HepG2 (cell line): ENCODE results near the gene HPS1. TPM values are rescaled to one million over a fixed set of nuclear protein-coding genes. Genes with fewer than 3 reads are reported as not detected.

Source experiments
- ATAC-seq: fragments of 200-7000 bp; cut with Tn5 transposase; 3 replicates; pipeline ENCODE4 v1.9.1; 2020; ENCODE audit warnings: mild to moderate bottlenecking, moderate library complexity
- BruUV-seq: library from RNA; stranded (reverse); fragments of 400-500 nt; replicated peaks from 2 replicates; lab custom pipeline; 2021; lab: Mats Ljungman, UMichigan
- CTCF ChIA-PET: fragments of 300-600 bp; formaldehyde crosslinking; extraction: SDS; loops from one replicate; lab custom pipeline; 2021; ENCODE audit warnings: low total read pairs, inconsistent platforms, low intra/inter-chr PET ratio; lab: Yijun Ruan, JAX
- POLR2A ChIA-PET: fragments of 350-600 bp; sonication (Branson Sonifier 250); formaldehyde crosslinking; loops from one replicate; lab custom pipeline; 2020; ENCODE audit warnings: antibody characterized with exemption, inconsistent platforms; lab: Yijun Ruan, JAX
- DNase-seq: peaks from one replicate; pipeline ENCODE4 v3.0.0-alpha.2; 2015; ENCODE audit warnings: low spot score
- FAIRE-seq: peaks from 3 replicates; lab custom pipeline; 2011; peaks lifted over from hg19 to GRCh38; lab: Jason Lieb, UNC
- H2AFZ ChIP-seq: one replicate; pipeline ENCODE4 v1.6.1; 2011; ENCODE audit warnings: low read length, inconsistent platforms
- H3K27ac ChIP-seq: fragments of 300-600 bp; 3 replicates; pipeline ENCODE4 v1.8.0; 2011; ENCODE audit warnings: mixed run types, mild to moderate bottlenecking, mixed read lengths, low read length, inconsistent platforms; ENCODE audit not compliant: insufficient read depth; ENCODE audit errors: extremely low read length
- H3K27me3 ChIP-seq, 2 experiments: fragments of 200-600 bp in 1 of 2; 2 replicates in 1 of 2; 3 replicates in 1 of 2; pipeline versions ENCODE4 v1.6.0 to v1.8.0; 2011; ENCODE audit warnings: low read length in 2 of 2, mild to moderate bottlenecking in 2 of 2, moderate library complexity in 2 of 2, inconsistent platforms in 1 of 2; ENCODE audit not compliant: insufficient read depth in 2 of 2, control insufficient read depth in 1 of 2
- H3K36me3 ChIP-seq, 2 experiments: fragments of 200-600 bp in 1 of 2; replicated peaks in 1 of 2; 2 replicates in 1 of 2; 3 replicates in 1 of 2; pipeline versions ENCODE4 v1.5.1 to v1.8.0; 2011; ENCODE audit warnings: low read length in 2 of 2, inconsistent platforms in 1 of 2; ENCODE audit not compliant: insufficient read depth in 2 of 2, control insufficient read depth in 1 of 2
- H3K4me1 ChIP-seq: 2 replicates; pipeline ENCODE4 v1.5.1; 2012; ENCODE audit warnings: low read length, inconsistent platforms; ENCODE audit not compliant: insufficient read depth
- H3K4me2 ChIP-seq: 2 replicates; pipeline ENCODE4 v1.6.0; 2011; ENCODE audit warnings: low read depth, low read length, inconsistent platforms
- H3K4me3 ChIP-seq, 3 experiments: fragments of 200-600 bp in 1 of 3; sonication (generic), shearing (Covaris generic) in 1 of 3; replicated peaks in 1 of 3; 2 replicates each; pipeline ENCODE4 v1.5.1; 2011 to 2016; ENCODE audit warnings: low read length in 3 of 3, inconsistent platforms in 2 of 3, low read depth in 2 of 3, mild to moderate bottlenecking in 2 of 3, control low read depth in 1 of 3, mixed read lengths in 1 of 3; ENCODE audit not compliant: insufficient read depth in 1 of 3
- H3K79me2 ChIP-seq: one replicate; pipeline ENCODE4 v1.6.1; 2011; ENCODE audit warnings: low read length, inconsistent platforms; ENCODE audit not compliant: insufficient read depth
- H3K9ac ChIP-seq: 2 replicates; pipeline ENCODE4 v1.6.0; 2011; ENCODE audit warnings: mild to moderate bottlenecking, low read depth, low read length, inconsistent platforms; ENCODE audit not compliant: insufficient read depth
- H3K9me3 ChIP-seq: 2 replicates; pipeline ENCODE4 v1.5.1; 2012; ENCODE audit warnings: mild to moderate bottlenecking, low read length
- H4K20me1 ChIP-seq: 2 replicates; pipeline ENCODE4 v1.6.0; 2011; ENCODE audit warnings: inconsistent platforms, mild to moderate bottlenecking, low read length, moderate library complexity; ENCODE audit not compliant: insufficient read depth
- GABPA ChIP-seq, 2 experiments: IDR thresholded peaks; 2 replicates each; pipeline ENCODE4 v1.6.1; 2011 to 2016; ENCODE audit warnings: low read depth in 2 of 2, low read length in 1 of 2, missing biosample characterization in 1 of 2, missing genetic modification characterization in 1 of 2
- HOXA5 ChIP-seq: sonication (generic); formaldehyde crosslinking; IDR thresholded peaks from 2 replicates; pipeline ENCODE4 v1.4.0; 2020; ENCODE audit warnings: missing genetic modification reagents
- NFE2L1 ChIP-seq: sonication (generic); formaldehyde crosslinking; IDR thresholded peaks from 2 replicates; pipeline ENCODE4 v1.4.0; 2020; ENCODE audit warnings: missing genetic modification reagents, mild to moderate bottlenecking, borderline replicate concordance
- SAFB2 ChIP-seq: sonication (generic); formaldehyde crosslinking; IDR thresholded peaks from 2 replicates; pipeline ENCODE4 v1.5.1; 2020; ENCODE audit warnings: missing genetic modification reagents, low read depth, mild to moderate bottlenecking, borderline replicate concordance
- SNAPC4 ChIP-seq: sonication (generic); formaldehyde crosslinking; IDR thresholded peaks from 2 replicates; pipeline ENCODE4 v1.4.0; 2020; ENCODE audit warnings: mild to moderate bottlenecking, missing genetic modification reagents
- ZNF468 ChIP-seq: sonication (generic); formaldehyde crosslinking; IDR thresholded peaks from 2 replicates; pipeline ENCODE4 v1.8.0; 2022; ENCODE audit warnings: mild to moderate bottlenecking, moderate library complexity, missing genetic modification reagents
- ZNF574 ChIP-seq: sonication (generic); formaldehyde crosslinking; IDR thresholded peaks from 2 replicates; pipeline ENCODE4 v1.4.0; 2020; ENCODE audit warnings: missing genetic modification reagents
- ZNF670 ChIP-seq: sonication (generic); formaldehyde crosslinking; IDR thresholded peaks from 2 replicates; pipeline ENCODE4 v1.8.0; 2022; ENCODE audit warnings: mild to moderate bottlenecking, missing genetic modification reagents, borderline replicate concordance
- WGBS: methylation state at CpG from one replicate; pipeline ENCODE4 v1.1.6; 2017; ENCODE audit warnings: low lambda C conversion rate; 5-methylcytosine and 5-hydroxymethylcytosine counted together
- in situ Hi-C: cut with HindIII; loops from 2 replicates; pipeline ENCODE4 v1.10.0; 2017; ENCODE audit warnings: low pct_unique_long_range_greater_than_20kb; ENCODE audit not compliant: extremely low pct_ligation_motif_present
- intact Hi-C: fragments of 100-400 bp; cut with micrococcal nuclease; formaldehyde crosslinking; loops from one replicate; pipeline ENCODE4 v1.10.0; 2022; ENCODE audit not compliant: unreplicated experiment
- polyA plus RNA-seq, 8 experiments: library from polyadenylated mRNA; depleted of rRNA in 3 of 8; stranded (reverse) in 7 of 8; unstranded in 1 of 8; fragments of >200 nt; fragmentation: Illumina TruSeq in 4 of 8; extraction: Trizol in 4 of 8; gene quantifications; 2 replicates each; pipeline versions ENCODE4 v1.2.1 to v1.2.3, GENCODE V29; 2011 to 2016; ENCODE audit warnings: low read depth in 4 of 8, missing spikeins in 1 of 8, mixed read lengths in 1 of 8; ENCODE audit not compliant: insufficient read depth in 1 of 8
- total RNA-seq, 5 experiments: library from RNA; depleted of rRNA; stranded (reverse); fragments of >200 nt; fragmentation: Illumina TruSeq; extraction: Trizol; gene quantifications; 2 replicates each; pipeline ENCODE4 v1.2.3, GENCODE V29; 2016; ENCODE audit warnings: low read depth in 1 of 5

HPS1 gene
- total and polyA plus RNA-seq, 2 of the 13 experiments (the other 11 are each of a cell fraction or from before 2014, with no cell fraction given): 24.6 to 25.8 TPM

- POLR2A ChIA-PET: no interaction called here
- H3K4me2 ChIP-seq: no peak overlapping the region
- FAIRE-seq (no peak), DNase-seq (no peak)
- intact Hi-C loops (no loop called here), in situ Hi-C loops (loop anchor here (25.0 kb wide), 1 partner anchor 580 kb away; no protein-coding TSS in a partner anchor)
- H2AFZ ChIP-seq: no peak overlapping the region
- H4K20me1 ChIP-seq: no peaks in the 10 kb centered on the region
- H3K27me3 ChIP-seq: peaks cover 0 to 1% of the 10 kb centered on the region in 2 experiments; a peak in 2 of 5 replicates
- H3K4me3 ChIP-seq: no peak overlapping the region
- no peaks in the 10 kb centered on the region for H3K9me3 ChIP-seq
- no peaks in the 10 kb centered on the region for H3K36me3 ChIP-seq
- H3K9ac ChIP-seq: no peak overlapping the region
- WGBS: 58% methylated on average over 10 of the region's 12 CpGs
- no peak for TF ChIP-seq GABPA (IDR thresholded peaks at IDR 0.05; ENCODE audit: low read depth, low read length)
- TF ChIP-seq GABPA (CRISPR knock-in tag; IDR thresholded peaks at IDR 0.05; ENCODE audit: low read depth): no peak
- TF ChIP-seq ZNF468 (CRISPR knock-in tag): no peak
- TF ChIP-seq, all 625 proteins: peak for 0
- no TSS peak for BruUV-seq
- ATAC-seq: no peak
- Histone ChIP-seq H3K4me1 (peaks cover 27% of the 10 kb centered on the region), H3K79me2 (no peaks in the 10 kb centered on the region), H3K27ac (no peak overlapping the region)
- CTCF ChIA-PET: no interaction called here
Observed at GRCh38 chr10:98456686-98457482, 10.1 kb upstream of the HPS1 start.

GRCh38 chr10:98456043-98456570 is 9.4 kb upstream of the HPS1 start:
- no CpG with 5 or more reads among the region's 4 CpGs for WGBS
- H3K27ac ChIP-seq: no peak overlapping the region
- DNase-seq (no peak), ATAC-seq (no peak), FAIRE-seq (no peak)
- intact Hi-C loops: no loop called here
- no peak overlapping the region for H3K9ac ChIP-seq
- no peaks in the 10 kb centered on the region for H3K36me3 ChIP-seq
- peaks cover 0 to 1% of the 10 kb centered on the region in 2 experiments; a peak in 2 of 5 replicates for H3K27me3 ChIP-seq
- peaks cover 23% of the 10 kb centered on the region for H3K4me1 ChIP-seq
- no peak overlapping the region for H3K4me3 ChIP-seq
- no peaks in the 10 kb centered on the region for H3K79me2 ChIP-seq
- H2AFZ ChIP-seq: no peak overlapping the region
- ChIA-PET POLR2A (no interaction called here), CTCF (no interaction called here)
- H4K20me1 ChIP-seq: no peaks in the 10 kb centered on the region
- no peak overlapping the region for H3K4me2 ChIP-seq
- no peaks in the 10 kb centered on the region for H3K9me3 ChIP-seq
- in situ Hi-C loops: loop anchor here (25.0 kb wide), 1 partner anchor 581 kb away; no protein-coding TSS in a partner anchor
- BruUV-seq: no TSS peak
- TF ChIP-seq ZNF574 (CRISPR knock-in tag) (no peak), SNAPC4 (CRISPR knock-in tag) (no peak), SAFB2 (no peak), HOXA5 (CRISPR knock-in tag) (no peak), ZNF670 (CRISPR knock-in tag) (no peak), NFE2L1 (CRISPR knock-in tag) (no peak)
